T-helper 2 cell treated with Interferon-gamma antibody and Interleukin-4, amounts not matched to agents 5 μg/mL and 100 μg/mL, for 36 hours (primary cell): ENCODE data around the gene MXD3.
"Not testable (repeated sequence)": the region's sequence is repeated elsewhere in the genome, so short reads cannot be mapped to it uniquely, and the experiment has no call there.

ENCODE experiments used
- DNase-seq: peaks from one replicate; pipeline ENCODE4 v3.0.0; 2021; ENCODE audit warnings: low spot score
- H3K27ac Mint-ChIP-seq: one replicate; pipeline ENCODE4 v1.8.0; 2021; ENCODE audit warnings: mild to moderate bottlenecking, mixed read lengths
- H3K27me3 Mint-ChIP-seq: one replicate; pipeline ENCODE4 v1.8.0; 2021; ENCODE audit warnings: low read depth, mixed read lengths
- H3K36me3 Mint-ChIP-seq: one replicate; pipeline ENCODE4 v1.8.0; 2021; ENCODE audit warnings: low read depth, mixed read lengths
- H3K4me1 Mint-ChIP-seq: one replicate; pipeline ENCODE4 v1.8.0; 2021; ENCODE audit warnings: low read depth, mixed read lengths
- H3K4me3 Mint-ChIP-seq: one replicate; pipeline ENCODE4 v1.8.0; 2022; ENCODE audit warnings: mild to moderate bottlenecking, moderate library complexity, mixed read lengths
- H3K9me3 Mint-ChIP-seq: one replicate; pipeline ENCODE4 v1.8.0; 2021; ENCODE audit warnings: mixed read lengths

MXD3 gene

GRCh38 chr5:177311723-177312648, at the start of gene MXD3:
Gene MXD3, minus strand, starts transcription at chr5:177311898. Its CDS starts 68 bp downstream, at chr5:177311830.
- peaks cover 4% of the 10 kb centered on the region for H3K9me3 Mint-ChIP-seq
- peaks cover 25% of the 10 kb centered on the region for H3K36me3 Mint-ChIP-seq
- peak within 1 kb of the TSS; percentile 93 for H3K4me3 Mint-ChIP-seq
- peak within 1 kb of the TSS; percentile 92 for H3K27ac Mint-ChIP-seq
- DNase-seq, result peak; percentile 98
- no peaks in the 10 kb centered on the region for H3K27me3 Mint-ChIP-seq
- H3K4me1 Mint-ChIP-seq, result peaks cover 40% of the 10 kb centered on the region

DNA sequence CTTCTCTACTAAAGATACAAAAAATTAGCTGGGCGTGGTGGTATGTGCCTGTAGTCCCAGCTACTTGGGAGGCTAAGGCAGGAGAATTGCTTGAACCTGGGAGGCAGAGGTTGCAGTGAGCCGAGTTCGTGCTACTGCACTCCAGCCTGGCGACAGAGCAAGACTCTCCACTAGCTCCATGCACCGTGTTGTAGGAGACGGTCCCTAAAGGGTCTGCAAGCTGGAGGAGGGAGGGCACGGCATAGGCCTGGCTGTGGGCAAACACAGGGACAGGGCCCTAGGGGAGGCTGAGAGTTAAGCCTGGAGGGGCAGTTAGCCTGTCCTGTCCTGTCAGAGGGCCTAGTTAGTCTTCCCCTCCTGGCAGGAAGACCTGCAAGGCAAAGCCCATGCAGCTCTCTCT, 49.0 kb upstream of the MXD3 start:
- H3K4me3 Mint-ChIP-seq, H3K9me3 Mint-ChIP-seq, DNase-seq, H3K27ac Mint-ChIP-seq, H3K27me3 Mint-ChIP-seq: not testable (repeated sequence)
- H3K4me1 Mint-ChIP-seq, result peaks cover 62% of the 10 kb centered on the region
- peaks cover 41% of the 10 kb centered on the region for H3K36me3 Mint-ChIP-seq

DNA sequence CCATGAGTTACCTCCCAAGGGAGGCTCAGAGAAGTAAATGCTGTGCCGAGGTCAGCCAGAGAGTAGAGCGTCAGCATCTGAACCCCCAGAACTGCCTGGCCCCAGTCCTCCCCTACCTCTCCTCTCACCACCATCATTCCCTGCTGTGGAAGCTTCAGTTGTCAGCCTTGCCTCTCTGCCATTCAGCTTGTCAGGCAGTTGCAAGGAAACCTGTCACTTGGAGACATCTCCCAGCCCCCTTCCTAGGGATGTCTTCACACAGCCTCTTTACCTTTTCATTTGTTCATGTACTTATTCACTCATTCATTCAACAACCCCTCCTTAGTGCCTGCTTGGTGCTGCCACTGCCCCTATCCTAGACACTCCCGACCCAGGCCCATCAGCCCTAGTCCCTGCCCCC, 48.2 kb upstream of the MXD3 start:
- Mint-ChIP-seq H3K4me1 (peaks cover 67% of the 10 kb centered on the region), H3K9me3 (peaks cover 11% of the 10 kb centered on the region), H3K27ac (no peak overlapping the region), H3K4me3 (peak overlapping the region; percentile 84), H3K27me3 (no peaks in the 10 kb centered on the region), H3K36me3 (peaks cover 42% of the 10 kb centered on the region)
- DNase-seq, result no peak

GRCh38 chr5:177359451-177359851, 47.8 kb upstream of the MXD3 start:
- no peak for DNase-seq
- Mint-ChIP-seq H3K27ac (no peak overlapping the region), H3K27me3 (no peaks in the 10 kb centered on the region), H3K9me3 (peaks cover 15% of the 10 kb centered on the region), H3K4me1 (peaks cover 67% of the 10 kb centered on the region), H3K36me3 (peaks cover 38% of the 10 kb centered on the region), H3K4me3 (peak overlapping the region; percentile 84)

DNA sequence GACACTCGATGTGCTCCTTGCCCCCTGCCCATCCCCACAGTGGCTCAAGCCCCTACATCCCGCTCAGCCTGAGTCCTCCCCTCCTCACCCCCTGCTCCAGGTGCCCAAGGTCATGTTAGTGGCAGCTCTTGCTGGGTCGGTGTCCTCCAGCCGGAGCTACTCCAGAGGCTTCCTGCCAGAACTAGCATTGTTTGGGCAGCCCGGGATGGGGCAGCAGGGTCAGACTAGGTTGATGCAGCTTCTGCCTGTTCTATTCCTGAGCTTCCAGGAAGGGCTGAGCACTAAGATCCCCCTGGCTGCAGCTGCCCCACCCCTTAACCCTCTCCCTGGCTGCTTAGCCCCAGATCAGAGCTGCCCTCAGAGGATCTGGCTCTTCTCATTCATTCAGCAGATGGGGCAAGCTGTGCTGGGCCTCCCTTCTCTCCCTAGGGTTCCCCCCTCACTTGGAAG, 46.7 kb upstream of the MXD3 start:
- Mint-ChIP-seq H3K27ac (peak overlapping the region; percentile 73), H3K9me3 (peaks cover 17% of the 10 kb centered on the region), H3K27me3 (no peaks in the 10 kb centered on the region), H3K4me1 (peaks cover 66% of the 10 kb centered on the region), H3K36me3 (peaks cover 40% of the 10 kb centered on the region), H3K4me3 (peak overlapping the region; percentile 84)
- DNase-seq, result no peak

DNA sequence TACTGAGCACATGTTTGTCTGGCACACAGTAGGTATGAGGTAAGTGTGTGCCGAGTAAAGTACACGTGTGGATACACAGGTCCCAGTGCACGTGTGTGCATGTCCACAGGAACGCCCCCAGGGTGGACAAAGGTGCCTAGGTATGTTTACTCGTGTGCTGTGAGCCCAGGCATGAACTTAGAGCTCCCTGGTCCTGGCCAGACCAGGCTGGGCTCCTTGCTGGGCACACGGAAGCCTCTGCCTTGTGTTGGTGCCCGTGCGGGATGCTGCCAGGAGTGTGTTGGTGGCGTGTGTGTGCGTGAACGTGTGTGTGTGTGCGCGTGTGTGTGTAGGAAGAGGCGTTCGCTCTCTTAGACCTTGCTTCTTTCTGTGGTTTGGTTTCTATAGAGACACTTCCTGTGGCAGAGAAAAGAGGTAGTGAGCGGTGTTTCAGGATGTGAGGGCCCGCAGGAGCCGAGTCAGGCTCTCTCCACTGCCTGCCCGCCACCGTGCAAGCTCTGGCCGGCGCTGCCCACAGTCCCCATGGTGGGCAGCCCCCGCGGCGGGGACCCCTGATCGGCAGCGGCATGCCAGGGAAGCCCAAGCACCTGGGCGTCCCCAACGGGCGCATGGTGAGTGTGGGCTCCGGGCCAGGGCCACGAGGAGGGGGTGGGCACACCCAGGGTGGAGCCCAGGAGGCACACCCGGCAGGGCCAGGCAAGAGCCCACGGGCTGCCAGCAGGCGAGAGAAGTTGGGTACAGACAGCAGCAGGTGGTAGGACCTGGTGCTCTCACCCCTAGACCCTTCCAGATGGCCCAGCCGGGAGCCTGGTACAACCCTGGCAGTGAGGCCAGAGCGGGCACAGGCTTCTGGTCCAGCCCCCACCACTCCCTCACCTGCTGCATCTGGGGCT, 46.0 kb upstream of the MXD3 start, which contains the start of gene RGS14:
Gene RGS14 (plus strand): TSS at position 466 of the 893 bp plus-strand sequence. CDS start 101 bp downstream, at position 567.
- Mint-ChIP-seq H3K27me3 (no peaks in the 10 kb centered on the region), H3K36me3 (peaks cover 40% of the 10 kb centered on the region), H3K27ac (peak within 1 kb of the TSS; percentile 74), H3K9me3 (peaks cover 17% of the 10 kb centered on the region), H3K4me3 (peak within 1 kb of the TSS; percentile 84), H3K4me1 (peaks cover 64% of the 10 kb centered on the region)
- peak; percentile 73 for DNase-seq

DNA sequence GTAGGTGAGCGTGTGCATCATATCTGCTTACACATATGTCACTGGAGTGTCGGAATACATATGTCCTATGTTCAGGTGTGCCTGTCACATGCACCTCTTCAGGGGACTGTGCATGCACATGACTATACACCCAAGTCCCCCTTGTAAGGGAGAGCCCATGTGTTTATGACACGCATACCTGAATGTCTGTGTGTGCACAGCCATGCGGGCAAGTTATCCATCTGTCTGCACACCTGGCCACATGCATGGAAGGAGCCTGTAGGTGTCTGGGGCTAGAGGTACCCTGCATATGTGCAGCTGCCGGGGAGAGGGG, 45.4 kb upstream of the MXD3 start:
- DNase-seq, result no peak
- peaks cover 60% of the 10 kb centered on the region for H3K4me1 Mint-ChIP-seq
- peaks cover 17% of the 10 kb centered on the region for H3K9me3 Mint-ChIP-seq
- H3K36me3 Mint-ChIP-seq, result peaks cover 37% of the 10 kb centered on the region
- H3K27ac Mint-ChIP-seq, result peak overlapping the region; percentile 74
- H3K27me3 Mint-ChIP-seq, result no peaks in the 10 kb centered on the region
- H3K4me3 Mint-ChIP-seq, result peak overlapping the region; percentile 84

DNA sequence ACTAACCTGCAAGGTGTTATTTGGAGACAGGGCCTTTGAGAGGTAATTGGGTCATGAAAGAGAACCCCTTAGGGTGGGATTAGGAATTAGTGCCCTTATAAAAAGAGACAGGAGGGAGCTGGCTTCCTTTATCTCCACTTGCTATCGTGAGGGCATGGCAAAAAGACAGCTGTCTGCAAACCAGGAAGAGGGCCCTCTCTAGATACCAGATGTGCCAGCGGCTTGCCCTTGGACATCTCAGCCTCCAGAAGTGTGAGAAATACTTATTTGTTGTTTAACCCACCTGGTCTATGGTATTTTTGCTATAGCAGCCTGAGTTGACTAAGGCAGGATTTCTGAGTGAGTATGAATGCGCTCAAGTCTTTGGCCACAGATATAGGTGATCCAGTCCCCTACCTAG, 45.0 kb upstream of the MXD3 start:
- H3K4me3 Mint-ChIP-seq, result peak overlapping the region; percentile 84
- H3K4me1 Mint-ChIP-seq, result peaks cover 57% of the 10 kb centered on the region
- DNase-seq, result no peak
- H3K9me3 Mint-ChIP-seq, result peaks cover 17% of the 10 kb centered on the region
- H3K27ac Mint-ChIP-seq, result peak overlapping the region; percentile 74
- no peaks in the 10 kb centered on the region for H3K27me3 Mint-ChIP-seq
- H3K36me3 Mint-ChIP-seq, result peaks cover 34% of the 10 kb centered on the region

GRCh38 chr5:177355868-177356168, 44.1 kb upstream of the MXD3 start:
- Mint-ChIP-seq H3K27me3 (no peaks in the 10 kb centered on the region), H3K27ac (no peak overlapping the region), H3K36me3 (peaks cover 31% of the 10 kb centered on the region), H3K9me3 (peaks cover 17% of the 10 kb centered on the region), H3K4me1 (peaks cover 52% of the 10 kb centered on the region), H3K4me3 (no peak overlapping the region)
- no peak for DNase-seq

DNA sequence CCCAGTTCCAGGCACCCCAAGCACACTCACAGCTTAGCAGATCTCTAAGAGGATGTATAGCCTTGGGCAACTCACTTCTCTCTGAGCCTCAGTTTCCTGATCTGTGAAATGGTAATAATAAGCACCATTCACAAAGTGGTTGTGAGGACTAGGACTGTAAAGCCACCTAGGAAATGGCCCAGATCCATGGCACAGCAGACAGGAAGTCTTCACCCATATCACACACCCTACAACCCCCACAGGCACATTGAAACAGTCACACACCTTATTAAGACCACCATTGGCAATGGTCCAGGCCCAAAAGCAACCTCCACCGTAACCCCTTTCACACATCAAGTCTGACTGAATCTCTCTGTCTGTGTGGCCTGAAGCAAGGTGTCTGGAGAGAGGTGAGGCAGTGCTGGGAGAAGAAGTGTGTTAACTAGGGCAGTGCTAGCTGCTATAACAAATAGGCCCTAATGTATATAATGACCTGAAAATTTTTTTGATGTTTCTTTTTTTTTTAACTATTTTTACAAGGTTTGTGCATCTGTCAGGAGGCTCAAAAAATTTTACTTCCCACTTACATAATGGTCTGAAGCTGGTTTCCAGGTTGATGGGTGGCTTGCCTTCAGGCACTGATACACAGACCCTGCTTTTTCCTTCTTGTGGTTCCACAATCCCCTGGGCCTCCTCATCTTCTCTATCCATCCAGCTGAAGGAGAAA, 43.6 kb upstream of the MXD3 start:
- H3K27ac Mint-ChIP-seq, result no peak overlapping the region
- no peak for DNase-seq
- peaks cover 17% of the 10 kb centered on the region for H3K9me3 Mint-ChIP-seq
- no peak overlapping the region for H3K4me3 Mint-ChIP-seq
- no peaks in the 10 kb centered on the region for H3K27me3 Mint-ChIP-seq
- peaks cover 56% of the 10 kb centered on the region for H3K4me1 Mint-ChIP-seq
- H3K36me3 Mint-ChIP-seq, result peaks cover 31% of the 10 kb centered on the region

DNA sequence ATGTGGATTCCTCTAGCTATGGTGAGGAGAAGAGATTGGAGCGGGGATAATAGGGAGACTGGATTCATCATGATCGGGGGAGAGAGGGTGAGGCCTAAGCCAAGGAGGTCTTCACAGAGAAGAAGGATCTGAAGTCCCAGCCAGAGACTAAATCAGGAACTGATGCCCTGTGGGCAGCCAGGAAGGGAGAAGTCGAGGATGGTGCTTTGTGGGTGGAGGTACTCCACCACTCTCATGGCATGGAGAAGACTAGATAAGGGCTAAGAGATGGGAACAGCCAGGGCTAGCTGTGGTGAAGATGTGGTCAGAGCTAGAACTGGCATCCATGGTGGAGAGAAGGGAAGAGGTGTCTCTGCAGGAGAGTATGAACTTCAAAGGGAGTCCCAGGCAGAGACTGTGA, 43.0 kb upstream of the MXD3 start:
- DNase-seq, result no peak

GRCh38 chr5:177354256-177354655, 42.6 kb upstream of the MXD3 start:
- Mint-ChIP-seq H3K4me3 (no peak overlapping the region), H3K9me3 (peaks cover 17% of the 10 kb centered on the region), H3K27ac (no peak overlapping the region), H3K4me1 (peaks cover 54% of the 10 kb centered on the region), H3K36me3 (peaks cover 30% of the 10 kb centered on the region), H3K27me3 (no peaks in the 10 kb centered on the region)
- DNase-seq, result no peak

More for the DNA sequence above, 43.0 kb upstream of the MXD3 start:
- Mint-ChIP-seq H3K4me3 (no peak overlapping the region), H3K27me3 (no peaks in the 10 kb centered on the region), H3K4me1 (peaks cover 55% of the 10 kb centered on the region), H3K36me3 (peaks cover 30% of the 10 kb centered on the region), H3K27ac (no peak overlapping the region), H3K9me3 (peaks cover 17% of the 10 kb centered on the region)

- H3K27ac Mint-ChIP-seq, result no peak overlapping the region
- peaks cover 27% of the 10 kb centered on the region for H3K36me3 Mint-ChIP-seq
- no peaks in the 10 kb centered on the region for H3K27me3 Mint-ChIP-seq
- DNase-seq, result no peak
- H3K4me1 Mint-ChIP-seq, result peaks cover 52% of the 10 kb centered on the region
- H3K4me3 Mint-ChIP-seq, result peak overlapping the region; percentile 34
- H3K9me3 Mint-ChIP-seq, result peaks cover 17% of the 10 kb centered on the region
Observed at GRCh38 chr5:177353093-177353492, 41.4 kb upstream of the MXD3 start.
